ENCODE data around the gene KIF5C.

DNA sequence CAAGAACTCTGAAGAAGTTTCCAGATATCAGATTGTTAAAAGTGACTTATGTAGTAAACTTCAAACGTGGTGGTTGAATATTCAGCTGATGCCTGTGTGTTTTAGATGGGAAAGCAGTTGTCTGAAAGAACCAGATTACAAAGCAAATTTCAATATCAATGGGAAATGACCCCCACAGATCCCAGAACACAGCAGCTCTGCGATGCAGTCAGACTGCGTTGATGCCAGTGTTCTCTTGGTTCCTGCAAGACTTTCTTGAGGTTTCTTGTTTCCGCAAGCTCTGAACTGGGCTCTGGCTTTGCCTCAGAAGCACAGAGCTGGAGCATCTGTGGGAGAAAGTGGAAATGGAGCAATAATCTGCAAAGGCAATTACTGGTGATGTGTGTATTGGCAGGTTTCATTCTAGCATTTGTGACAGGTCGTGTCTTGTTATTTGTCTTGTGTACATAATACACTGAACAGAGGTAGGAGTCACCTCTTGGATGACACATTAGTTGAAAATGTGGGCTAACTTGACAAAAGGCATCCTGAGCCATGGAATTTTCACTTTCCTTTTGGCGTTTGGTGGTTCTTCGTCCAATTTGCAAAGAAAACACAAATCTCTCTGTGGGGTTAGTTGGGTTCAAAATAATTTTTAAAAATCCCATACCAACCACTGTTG, 152.7 kb downstream of the KIF5C start:
- TF ChIP-seq, protein P1, sequence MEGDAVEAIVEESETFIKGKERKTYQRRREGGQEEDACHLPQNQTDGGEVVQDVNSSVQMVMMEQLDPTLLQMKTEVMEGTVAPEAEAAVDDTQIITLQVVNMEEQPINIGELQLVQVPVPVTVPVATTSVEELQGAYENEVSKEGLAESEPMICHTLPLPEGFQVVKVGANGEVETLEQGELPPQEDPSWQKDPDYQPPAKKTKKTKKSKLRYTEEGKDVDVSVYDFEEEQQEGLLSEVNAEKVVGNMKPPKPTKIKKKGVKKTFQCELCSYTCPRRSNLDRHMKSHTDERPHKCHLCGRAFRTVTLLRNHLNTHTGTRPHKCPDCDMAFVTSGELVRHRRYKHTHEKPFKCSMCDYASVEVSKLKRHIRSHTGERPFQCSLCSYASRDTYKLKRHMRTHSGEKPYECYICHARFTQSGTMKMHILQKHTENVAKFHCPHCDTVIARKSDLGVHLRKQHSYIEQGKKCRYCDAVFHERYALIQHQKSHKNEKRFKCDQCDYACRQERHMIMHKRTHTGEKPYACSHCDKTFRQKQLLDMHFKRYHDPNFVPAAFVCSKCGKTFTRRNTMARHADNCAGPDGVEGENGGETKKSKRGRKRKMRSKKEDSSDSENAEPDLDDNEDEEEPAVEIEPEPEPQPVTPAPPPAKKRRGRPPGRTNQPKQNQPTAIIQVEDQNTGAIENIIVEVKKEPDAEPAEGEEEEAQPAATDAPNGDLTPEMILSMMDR (IDR thresholded peaks at IDR 0.05) = no peak
- TF ChIP-seq POLR2AphosphoS5 (IDR thresholded peaks at IDR 0.05; ENCODE audit: low read depth, low read length) = no peak

Data from Panc1 (cell line).